K562 treated with DMSO at 1 percent for 24 hours (cell line): Measurements from ENCODE around the gene SLC22A17. TPM values are rescaled to one million over a fixed set of nuclear protein-coding genes. Genes with fewer than 3 reads are reported as not detected.

Experiments used
- total RNA-seq: library from RNA; unstranded; fragments of 300-600 nt; gene quantifications from 2 replicates; pipeline ENCODE4 v1.2.3, GENCODE V29; 2022; ENCODE audit warnings: low read depth; ENCODE audit not compliant: insufficient read depth

Gene SLC22A17
- 0.73 and 1.1 TPM in 2 replicates for total RNA-seq

DNA sequence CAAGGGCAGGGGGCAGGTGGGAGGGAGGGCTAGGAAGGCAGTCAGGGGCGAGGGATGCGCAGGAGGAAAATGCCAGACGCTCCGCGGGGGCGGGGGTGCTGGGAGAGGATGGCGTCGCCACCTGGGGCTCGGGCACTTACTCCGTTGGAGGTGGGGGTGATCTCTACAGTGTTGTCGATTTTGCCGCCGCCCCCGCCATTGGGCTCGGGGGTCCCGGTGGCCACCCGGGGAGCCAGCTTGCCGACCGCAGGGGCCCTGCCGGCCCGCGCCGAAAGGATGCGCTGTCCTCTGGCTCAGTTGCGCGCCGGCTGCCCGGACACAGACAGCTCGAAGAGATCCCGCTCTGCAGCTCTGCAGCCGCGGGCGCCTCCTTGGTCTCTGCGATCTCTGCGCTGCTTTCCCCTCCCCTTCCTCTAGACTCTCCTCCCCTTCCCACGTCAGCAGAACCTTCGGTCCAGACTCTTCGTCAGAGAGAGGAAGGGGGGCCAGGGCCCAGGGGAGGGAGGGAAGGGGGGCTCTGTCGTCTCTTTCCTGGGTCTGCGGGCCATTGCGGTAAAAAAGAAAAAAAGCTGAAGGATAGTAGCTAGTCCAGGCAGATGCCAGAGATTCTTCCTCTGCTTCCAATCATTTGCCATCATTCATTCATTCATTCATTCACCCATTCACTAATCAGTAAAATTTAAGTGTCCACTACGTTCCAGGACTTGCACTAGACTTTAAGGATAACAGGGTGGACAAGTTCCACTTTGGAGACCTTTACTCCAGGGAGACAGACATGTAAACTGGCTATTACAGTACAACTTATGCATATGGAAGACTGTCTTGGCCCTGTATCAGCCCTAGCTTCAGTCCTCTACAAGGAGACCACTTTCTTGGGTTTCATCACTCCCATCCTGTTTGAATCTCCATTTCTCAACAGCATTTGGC lies at the start of gene SLC22A17:
Gene SLC22A17 (minus strand): TSS at position 382 of the 927 bp plus-strand sequence.

DNA sequence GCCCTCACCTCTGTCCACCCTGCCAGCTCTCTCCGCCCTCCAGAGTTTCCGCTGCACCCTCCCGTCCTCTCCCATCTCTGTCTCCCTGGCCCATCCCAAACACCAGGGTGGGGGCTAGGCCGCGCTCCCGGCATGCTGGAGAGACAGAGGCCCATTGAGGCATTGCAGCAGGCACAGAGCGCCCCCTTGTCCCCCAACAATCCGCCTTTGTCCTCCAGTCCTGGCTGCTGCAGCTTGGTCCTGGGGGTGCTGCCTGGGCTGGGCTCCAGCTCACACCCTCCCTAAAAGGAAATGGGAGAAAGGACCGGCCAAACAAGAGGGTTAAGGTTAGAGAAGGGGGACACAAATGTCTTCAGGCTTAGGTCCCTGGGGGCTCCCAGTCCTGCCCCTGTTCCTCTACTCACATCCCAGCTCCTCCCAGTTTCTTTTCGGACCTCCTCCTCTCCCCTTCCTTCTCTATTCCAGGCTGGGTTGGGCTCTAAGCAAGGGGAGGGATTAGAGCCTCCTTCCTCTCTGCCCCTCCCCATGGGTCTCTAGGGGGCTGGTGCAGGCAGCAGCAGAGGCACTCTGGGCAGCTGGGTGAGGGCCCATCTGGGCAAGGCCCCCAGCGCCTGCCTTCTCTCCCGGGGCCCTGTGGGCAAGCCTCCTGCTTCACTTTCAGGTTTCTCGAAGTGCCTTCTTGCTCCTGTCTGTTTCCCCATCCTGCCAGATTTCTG lies 24.0 kb upstream of the SLC22A17 start, which contains the start of gene CMTM5:
Gene CMTM5 (plus strand): TSS at position 565 of the 716 bp plus-strand sequence. CDS start 206 bp downstream, outside the sequence.

GRCh38 chr14:23372509-23372908 lies 19.8 kb upstream of the SLC22A17 start, which contains the start of gene IL25:
IL25 (plus strand) TSS chr14:23372809.

GRCh38 chr14:23365036-23365731 lies 12.5 kb upstream of the SLC22A17 start, which contains the start of gene EFS:
EFS (minus strand) TSS chr14:23365172; CDS start chr14:23365025, 147 bp downstream.

GRCh38 chr14:23320584-23321571 lies 31.8 kb downstream of the SLC22A17 start, which contains the start of gene PABPN1:
PABPN1 (plus strand) TSS chr14:23321457; CDS start chr14:23321470, 13 bp downstream.

DNA sequence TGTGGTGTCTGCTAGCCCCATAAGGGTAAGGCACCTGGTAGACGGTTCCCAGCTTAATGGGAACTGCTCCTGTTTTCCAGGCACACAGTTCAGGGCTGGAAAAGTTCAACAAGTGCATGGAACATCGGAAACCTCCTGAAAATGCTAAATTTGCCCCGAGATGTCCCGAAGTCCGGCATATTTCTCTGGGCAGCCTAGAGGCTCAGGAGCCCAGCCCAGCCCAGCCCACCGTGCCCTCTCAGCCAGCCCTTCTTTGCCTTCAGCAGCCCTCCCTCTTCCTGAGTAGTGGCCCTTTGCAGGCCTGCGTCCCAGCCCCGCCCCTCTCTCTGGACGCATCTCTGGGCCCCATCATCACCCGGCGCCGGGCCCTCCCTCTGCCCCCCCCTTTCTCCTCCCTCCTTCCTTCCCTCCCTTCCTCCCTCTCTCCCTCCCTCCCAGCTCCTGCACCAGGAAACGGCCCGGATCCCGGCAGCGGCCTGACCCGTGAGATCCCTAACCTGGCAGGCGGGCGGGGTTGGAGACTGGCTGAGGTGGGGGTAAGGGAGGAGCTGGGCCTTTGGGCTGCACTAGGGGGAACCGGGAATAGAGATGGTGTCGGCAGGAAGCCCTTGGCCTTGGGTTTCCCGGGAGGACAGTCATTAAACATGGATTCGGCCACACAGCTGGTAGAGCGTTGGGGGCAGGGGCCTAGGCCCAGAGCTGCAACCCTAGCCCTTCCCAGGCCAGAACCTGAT lies 46.1 kb downstream of the SLC22A17 start, which contains the start of gene BCL2L2:
Gene BCL2L2 (plus strand): TSS at position 422 of the 734 bp plus-strand sequence. CDS start 935 bp downstream, outside the sequence.

DNA sequence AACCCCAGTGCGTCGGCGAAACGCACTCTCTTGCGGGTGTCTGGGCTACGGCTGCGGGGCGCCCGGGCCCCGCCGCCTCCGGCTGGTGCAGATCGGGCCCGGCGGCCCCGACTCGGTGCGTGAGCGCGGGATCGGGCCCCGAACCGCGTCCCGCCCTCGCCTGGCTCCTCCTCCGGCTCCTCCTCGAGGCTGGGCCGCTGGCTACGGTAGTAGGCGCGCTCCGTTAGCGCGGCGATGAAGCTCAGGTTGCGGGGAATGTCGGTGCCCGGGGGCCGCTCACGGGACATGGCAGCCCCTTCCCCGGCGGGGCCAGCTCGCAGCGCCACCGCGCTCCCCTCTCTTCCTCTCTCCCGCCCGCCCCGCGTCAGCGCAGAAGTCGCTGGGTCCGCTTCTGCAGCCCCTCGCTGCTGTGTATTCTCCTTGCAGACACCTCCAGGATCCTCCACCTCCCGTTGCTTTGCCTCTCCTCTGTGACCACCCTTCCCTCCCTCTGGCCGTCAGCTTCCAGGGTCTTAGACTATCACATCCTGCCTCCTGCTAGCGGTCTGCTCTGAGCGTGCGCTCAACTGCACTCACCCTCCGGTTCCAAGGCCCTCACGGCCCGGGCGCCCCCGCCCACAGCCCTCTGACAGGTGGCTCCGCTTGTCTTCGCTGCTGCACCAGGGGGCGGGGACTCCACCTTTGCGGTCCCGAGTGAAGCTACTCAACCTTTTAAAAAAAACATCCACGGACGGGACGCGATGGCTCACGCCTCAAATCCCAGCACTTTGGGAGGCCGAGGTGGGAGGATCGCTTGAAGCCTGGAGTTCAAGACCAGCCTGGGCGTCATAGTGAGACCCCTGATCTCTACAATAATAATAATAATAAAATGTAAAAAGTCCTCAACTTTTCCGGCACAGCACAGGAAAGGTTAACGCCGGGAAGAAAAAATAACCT lies 50.1 kb downstream of the SLC22A17 start, which contains the start of gene PPP1R3E:
Gene PPP1R3E (minus strand): TSS at position 570 of the 936 bp plus-strand sequence. CDS start 283 bp downstream, at position 287.

Other genes starting within 250 kb of the SLC22A17 start
- gene CIROP, start 247.9 kb downstream of the SLC22A17 start, total RNA-seq: not detected in 2 replicates
- not detected in 2 replicates for gene CEBPE, start 233.6 kb downstream of the SLC22A17 start, total RNA-seq
- 7.6 and 9.6 TPM in 2 replicates for gene SLC7A8, start 169.2 kb downstream of the SLC22A17 start, total RNA-seq
- not detected in 2 replicates for gene RNF212B, start 115.0 kb downstream of the SLC22A17 start, total RNA-seq
- gene HOMEZ, start 66.8 kb downstream of the SLC22A17 start, total RNA-seq: 11.7 and 15.7 TPM in 2 replicates
- 9.0 and 10.3 TPM in 2 replicates for gene PPP1R3E, start 50.0 kb downstream of the SLC22A17 start, total RNA-seq
- 18.4 and 20.3 TPM in 2 replicates for gene BCL2L2, start 46.1 kb downstream of the SLC22A17 start, total RNA-seq
- gene PABPN1, start 31.4 kb downstream of the SLC22A17 start, total RNA-seq: 97.6 and 109 TPM in 2 replicates
- not detected in 2 replicates for gene EFS, start 12.3 kb upstream of the SLC22A17 start, total RNA-seq
- not detected in 2 replicates for gene IL25, start 19.9 kb upstream of the SLC22A17 start, total RNA-seq
- not detected in 2 replicates for gene CMTM5, start 24.2 kb upstream of the SLC22A17 start, total RNA-seq
- not detected in 2 replicates for gene MYH6, start 55.4 kb upstream of the SLC22A17 start, total RNA-seq
- not detected in 2 replicates for gene MYH7, start 82.8 kb upstream of the SLC22A17 start, total RNA-seq
- gene NGDN, start 116.8 kb upstream of the SLC22A17 start, total RNA-seq: 31.3 and 32.8 TPM in 2 replicates
- 0.14 and 0.25 TPM in 2 replicates for gene ZFHX2, start 198.9 kb upstream of the SLC22A17 start, total RNA-seq
- gene THTPA, start 203.4 kb upstream of the SLC22A17 start, total RNA-seq: 5.7 and 7.4 TPM in 2 replicates
- gene AP1G2, start 214.9 kb upstream of the SLC22A17 start, total RNA-seq: 45.8 and 58.3 TPM in 2 replicates
- 0.45 TPM in 2 replicates for gene JPH4, start 225.9 kb upstream of the SLC22A17 start, total RNA-seq